HEK293 (cell line): ENCODE measurements around the gene SQSTM1.

Experiments
- KLF16 ChIP-seq: fragments of 450-650 bp; formaldehyde crosslinking; IDR thresholded peaks from 2 replicates; pipeline ENCODE4 v1.5.1; 2017; ENCODE audit warnings: missing biosample characterization, missing genetic modification characterization
- SETDB1 ChIP-seq: IDR thresholded peaks from one replicate; pipeline ENCODE4 v1.6.1; 2017; ENCODE audit warnings: mild to moderate bottlenecking, low read length, moderate library complexity, mixed read lengths; ENCODE audit not compliant: insufficient read length
- ZNF138 ChIP-seq: fragments of 450-650 bp; formaldehyde crosslinking; IDR thresholded peaks from 2 replicates; pipeline ENCODE4 v1.5.1; 2016; ENCODE audit warnings: missing biosample characterization, missing genetic modification characterization, borderline replicate concordance
- ZNF184 ChIP-seq: fragments of 450-650 bp; IDR thresholded peaks from 2 replicates; pipeline ENCODE4 v1.5.1; 2018; ENCODE audit warnings: missing biosample characterization, mild to moderate bottlenecking, missing genetic modification characterization
- ZNF449 ChIP-seq: fragments of 450-650 bp; formaldehyde crosslinking; IDR thresholded peaks from 2 replicates; pipeline ENCODE4 v1.5.1; 2017; ENCODE audit warnings: missing biosample characterization, mild to moderate bottlenecking, missing genetic modification characterization, moderate library complexity
- ZNF549 ChIP-seq: fragments of 450-650 bp; IDR thresholded peaks from 2 replicates; pipeline ENCODE4 v1.5.1; 2018; ENCODE audit warnings: missing biosample characterization, missing genetic modification characterization, mild to moderate bottlenecking, inconsistent platforms, moderate library complexity
- ZNF610 ChIP-seq: fragments of 450-650 bp; formaldehyde crosslinking; IDR thresholded peaks from 2 replicates; pipeline ENCODE4 v1.5.1; 2016; ENCODE audit warnings: missing biosample characterization, missing genetic modification characterization, borderline replicate concordance
- ZNF639 ChIP-seq: fragments of 450-650 bp; formaldehyde crosslinking; IDR thresholded peaks from 2 replicates; pipeline ENCODE4 v1.5.1; 2016; ENCODE audit warnings: missing biosample characterization, missing genetic modification characterization
- ZNF830 ChIP-seq: fragments of 450-650 bp; IDR thresholded peaks from 2 replicates; pipeline ENCODE4 v1.5.0; 2018; ENCODE audit warnings: missing biosample characterization, missing genetic modification characterization, low read depth, mild to moderate bottlenecking, moderate library complexity
- TF ChIP-seq, protein P1 (sequence below): fragments of 450-650 bp; formaldehyde crosslinking; IDR thresholded peaks from 2 replicates; pipeline ENCODE4 v1.5.1; 2016; ENCODE audit warnings: missing biosample characterization, missing genetic modification characterization
- TF ChIP-seq, protein P2 (sequence below): fragments of 450-650 bp; formaldehyde crosslinking; IDR thresholded peaks from 2 replicates; pipeline ENCODE4 v1.5.1; 2016; ENCODE audit warnings: missing biosample characterization, missing genetic modification characterization, borderline replicate concordance
- TF ChIP-seq, protein P3 (sequence below): fragments of 450-650 bp; formaldehyde crosslinking; IDR thresholded peaks from 2 replicates; pipeline ENCODE4 v1.5.1; 2017; ENCODE audit warnings: missing biosample characterization, missing genetic modification characterization

DNA sequence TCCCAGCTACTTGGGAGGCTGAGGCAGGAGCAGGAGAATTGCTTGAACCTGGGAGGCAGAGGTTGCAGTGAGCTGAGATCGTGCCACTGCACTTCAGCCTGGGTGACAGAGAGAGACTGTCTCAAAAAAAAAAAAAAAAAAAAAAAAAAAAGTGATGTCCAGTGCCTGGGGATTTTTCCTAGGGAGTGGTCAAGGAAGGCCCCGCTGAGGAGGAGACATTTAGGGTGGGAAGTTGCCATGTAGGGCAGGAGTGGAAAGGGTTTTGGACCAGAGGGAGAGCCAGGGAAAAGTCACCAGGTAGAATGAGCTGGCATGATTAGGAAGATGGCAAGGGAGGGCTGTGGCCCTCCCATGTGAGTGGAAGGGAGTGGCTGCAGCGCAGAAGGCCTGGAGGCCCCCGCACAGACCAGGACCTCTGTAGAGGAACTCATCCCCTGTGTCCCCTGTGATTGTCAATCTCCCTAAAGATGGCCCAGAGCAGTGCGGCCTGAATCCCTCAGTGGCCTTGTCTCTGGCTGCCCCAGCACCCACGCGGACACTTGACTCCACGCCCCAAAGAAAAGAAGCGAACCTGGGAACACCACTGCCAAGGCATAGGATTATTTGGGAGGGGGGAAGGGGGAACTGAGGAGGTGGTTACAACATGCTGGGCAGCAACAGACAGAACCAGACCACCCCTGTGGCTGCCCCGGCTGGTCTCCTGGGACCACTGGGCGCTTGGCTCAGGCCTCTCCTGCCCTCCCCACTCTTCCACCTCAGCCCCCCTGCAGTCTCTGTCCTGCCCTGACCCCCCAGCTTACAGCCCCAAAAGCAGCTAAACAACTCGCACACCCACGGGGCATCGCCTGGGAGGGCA is 2.6 kb upstream of the SQSTM1 start:
- TF ChIP-seq, protein P1, sequence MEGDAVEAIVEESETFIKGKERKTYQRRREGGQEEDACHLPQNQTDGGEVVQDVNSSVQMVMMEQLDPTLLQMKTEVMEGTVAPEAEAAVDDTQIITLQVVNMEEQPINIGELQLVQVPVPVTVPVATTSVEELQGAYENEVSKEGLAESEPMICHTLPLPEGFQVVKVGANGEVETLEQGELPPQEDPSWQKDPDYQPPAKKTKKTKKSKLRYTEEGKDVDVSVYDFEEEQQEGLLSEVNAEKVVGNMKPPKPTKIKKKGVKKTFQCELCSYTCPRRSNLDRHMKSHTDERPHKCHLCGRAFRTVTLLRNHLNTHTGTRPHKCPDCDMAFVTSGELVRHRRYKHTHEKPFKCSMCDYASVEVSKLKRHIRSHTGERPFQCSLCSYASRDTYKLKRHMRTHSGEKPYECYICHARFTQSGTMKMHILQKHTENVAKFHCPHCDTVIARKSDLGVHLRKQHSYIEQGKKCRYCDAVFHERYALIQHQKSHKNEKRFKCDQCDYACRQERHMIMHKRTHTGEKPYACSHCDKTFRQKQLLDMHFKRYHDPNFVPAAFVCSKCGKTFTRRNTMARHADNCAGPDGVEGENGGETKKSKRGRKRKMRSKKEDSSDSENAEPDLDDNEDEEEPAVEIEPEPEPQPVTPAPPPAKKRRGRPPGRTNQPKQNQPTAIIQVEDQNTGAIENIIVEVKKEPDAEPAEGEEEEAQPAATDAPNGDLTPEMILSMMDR, result no peak
- no peak for TF ChIP-seq ZNF449 (tag by site-specific recombination)
- no peak for TF ChIP-seq ZNF184 (tag by site-specific recombination)
- no peak for TF ChIP-seq ZNF639 (tag by site-specific recombination)
- TF ChIP-seq KLF16 (tag by site-specific recombination), result no peak
- no peak for TF ChIP-seq ZNF830 (tag by site-specific recombination)
- no peak for TF ChIP-seq ZNF549 (tag by site-specific recombination)
- no peak for TF ChIP-seq ZNF610 (tag by site-specific recombination)
- no peak for TF ChIP-seq ZNF138 (tag by site-specific recombination)
- TF ChIP-seq SETDB1, result no peak
- TF ChIP-seq, protein P2, sequence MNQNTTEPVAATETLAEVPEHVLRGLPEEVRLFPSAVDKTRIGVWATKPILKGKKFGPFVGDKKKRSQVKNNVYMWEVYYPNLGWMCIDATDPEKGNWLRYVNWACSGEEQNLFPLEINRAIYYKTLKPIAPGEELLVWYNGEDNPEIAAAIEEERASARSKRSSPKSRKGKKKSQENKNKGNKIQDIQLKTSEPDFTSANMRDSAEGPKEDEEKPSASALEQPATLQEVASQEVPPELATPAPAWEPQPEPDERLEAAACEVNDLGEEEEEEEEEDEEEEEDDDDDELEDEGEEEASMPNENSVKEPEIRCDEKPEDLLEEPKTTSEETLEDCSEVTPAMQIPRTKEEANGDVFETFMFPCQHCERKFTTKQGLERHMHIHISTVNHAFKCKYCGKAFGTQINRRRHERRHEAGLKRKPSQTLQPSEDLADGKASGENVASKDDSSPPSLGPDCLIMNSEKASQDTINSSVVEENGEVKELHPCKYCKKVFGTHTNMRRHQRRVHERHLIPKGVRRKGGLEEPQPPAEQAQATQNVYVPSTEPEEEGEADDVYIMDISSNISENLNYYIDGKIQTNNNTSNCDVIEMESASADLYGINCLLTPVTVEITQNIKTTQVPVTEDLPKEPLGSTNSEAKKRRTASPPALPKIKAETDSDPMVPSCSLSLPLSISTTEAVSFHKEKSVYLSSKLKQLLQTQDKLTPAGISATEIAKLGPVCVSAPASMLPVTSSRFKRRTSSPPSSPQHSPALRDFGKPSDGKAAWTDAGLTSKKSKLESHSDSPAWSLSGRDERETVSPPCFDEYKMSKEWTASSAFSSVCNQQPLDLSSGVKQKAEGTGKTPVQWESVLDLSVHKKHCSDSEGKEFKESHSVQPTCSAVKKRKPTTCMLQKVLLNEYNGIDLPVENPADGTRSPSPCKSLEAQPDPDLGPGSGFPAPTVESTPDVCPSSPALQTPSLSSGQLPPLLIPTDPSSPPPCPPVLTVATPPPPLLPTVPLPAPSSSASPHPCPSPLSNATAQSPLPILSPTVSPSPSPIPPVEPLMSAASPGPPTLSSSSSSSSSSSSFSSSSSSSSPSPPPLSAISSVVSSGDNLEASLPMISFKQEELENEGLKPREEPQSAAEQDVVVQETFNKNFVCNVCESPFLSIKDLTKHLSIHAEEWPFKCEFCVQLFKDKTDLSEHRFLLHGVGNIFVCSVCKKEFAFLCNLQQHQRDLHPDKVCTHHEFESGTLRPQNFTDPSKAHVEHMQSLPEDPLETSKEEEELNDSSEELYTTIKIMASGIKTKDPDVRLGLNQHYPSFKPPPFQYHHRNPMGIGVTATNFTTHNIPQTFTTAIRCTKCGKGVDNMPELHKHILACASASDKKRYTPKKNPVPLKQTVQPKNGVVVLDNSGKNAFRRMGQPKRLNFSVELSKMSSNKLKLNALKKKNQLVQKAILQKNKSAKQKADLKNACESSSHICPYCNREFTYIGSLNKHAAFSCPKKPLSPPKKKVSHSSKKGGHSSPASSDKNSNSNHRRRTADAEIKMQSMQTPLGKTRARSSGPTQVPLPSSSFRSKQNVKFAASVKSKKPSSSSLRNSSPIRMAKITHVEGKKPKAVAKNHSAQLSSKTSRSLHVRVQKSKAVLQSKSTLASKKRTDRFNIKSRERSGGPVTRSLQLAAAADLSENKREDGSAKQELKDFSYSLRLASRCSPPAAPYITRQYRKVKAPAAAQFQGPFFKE (tag by site-specific recombination), result no peak
- TF ChIP-seq, protein P3, sequence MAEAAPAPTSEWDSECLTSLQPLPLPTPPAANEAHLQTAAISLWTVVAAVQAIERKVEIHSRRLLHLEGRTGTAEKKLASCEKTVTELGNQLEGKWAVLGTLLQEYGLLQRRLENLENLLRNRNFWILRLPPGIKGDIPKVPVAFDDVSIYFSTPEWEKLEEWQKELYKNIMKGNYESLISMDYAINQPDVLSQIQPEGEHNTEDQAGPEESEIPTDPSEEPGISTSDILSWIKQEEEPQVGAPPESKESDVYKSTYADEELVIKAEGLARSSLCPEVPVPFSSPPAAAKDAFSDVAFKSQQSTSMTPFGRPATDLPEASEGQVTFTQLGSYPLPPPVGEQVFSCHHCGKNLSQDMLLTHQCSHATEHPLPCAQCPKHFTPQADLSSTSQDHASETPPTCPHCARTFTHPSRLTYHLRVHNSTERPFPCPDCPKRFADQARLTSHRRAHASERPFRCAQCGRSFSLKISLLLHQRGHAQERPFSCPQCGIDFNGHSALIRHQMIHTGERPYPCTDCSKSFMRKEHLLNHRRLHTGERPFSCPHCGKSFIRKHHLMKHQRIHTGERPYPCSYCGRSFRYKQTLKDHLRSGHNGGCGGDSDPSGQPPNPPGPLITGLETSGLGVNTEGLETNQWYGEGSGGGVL (tag by site-specific recombination), result no peak
